Measurements from ENCODE around the gene GZMM.

GZMM gene

GRCh38 chr19:497491-497868 lies 46.4 kb upstream of the GZMM start:
- POLR2A ChIA-PET, result no interaction called here
- TF ChIP-seq CTCF (IDR thresholded peaks at IDR 0.05; ENCODE audit: control extremely low read depth, extremely low read depth, low read depth, missing control alignments), result no peak
- CTCF ChIA-PET, result interaction anchor here (1.2 kb wide), 2 partner anchors 9 to 13 kb away, joined by 3 to 6 read pairs; no protein-coding TSS in a partner anchor
- DNase-seq (ENCODE audit: extremely low spot score), result no peak

- ChIA-PET CTCF (interaction anchor here (1.2 kb wide), 2 partner anchors 9 to 12 kb away, joined by 3 to 6 read pairs; no protein-coding TSS in a partner anchor), POLR2A (no interaction called here)
- no peak for TF ChIP-seq CTCF (IDR thresholded peaks at IDR 0.05; ENCODE audit: control extremely low read depth, extremely low read depth, low read depth, missing control alignments)
- no peak for DNase-seq (ENCODE audit: extremely low spot score)
Measured at GRCh38 chr19:497869-498510, 45.9 kb upstream of the GZMM start.

GRCh38 chr19:498511-498891 lies 45.4 kb upstream of the GZMM start:
- ChIA-PET CTCF (interaction anchor here (1.2 kb wide), 2 partner anchors 8 to 12 kb away, joined by 3 to 6 read pairs; no protein-coding TSS in a partner anchor), POLR2A (no interaction called here)
- TF ChIP-seq CTCF (IDR thresholded peaks at IDR 0.05; ENCODE audit: control extremely low read depth, extremely low read depth, low read depth, missing control alignments), result no peak
- no peak for DNase-seq (ENCODE audit: extremely low spot score)

DNA sequence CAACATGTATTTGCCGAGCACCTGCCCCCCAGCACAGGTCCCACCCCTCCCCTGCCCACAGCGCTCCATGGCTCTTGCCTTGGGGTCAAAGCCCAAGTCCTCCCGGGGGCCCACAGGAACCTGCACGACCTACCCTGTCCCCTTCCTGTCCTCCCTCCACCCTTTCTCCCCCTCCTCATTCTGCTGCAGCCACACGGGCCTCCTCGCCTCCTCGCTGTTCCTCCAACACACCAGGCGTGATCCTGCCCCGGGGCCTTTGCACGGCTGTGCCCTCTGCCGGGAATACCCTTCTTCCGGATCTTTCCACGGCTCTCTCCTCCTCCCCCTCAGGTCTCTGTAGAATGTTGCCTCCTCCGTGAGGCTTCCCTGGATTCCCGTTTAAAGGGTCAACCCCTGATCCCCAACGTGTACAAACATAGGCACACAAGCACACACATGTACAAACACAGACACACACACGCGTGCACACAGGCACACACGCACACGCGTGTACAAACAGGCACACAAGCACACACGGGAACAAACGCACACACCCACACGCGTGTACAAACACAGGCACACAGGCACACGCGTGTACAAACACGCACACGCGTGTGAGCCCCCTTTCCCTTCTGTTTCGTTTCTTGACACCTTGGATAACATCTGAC lies 44.8 kb upstream of the GZMM start:
- no peak for DNase-seq (ENCODE audit: extremely low spot score)
- CTCF ChIA-PET, result interaction anchor here (2.3 kb wide), 1 partner anchor 11 kb away, joined by 10 read pairs; no protein-coding TSS in a partner anchor
- POLR2A ChIA-PET, result no interaction called here
- no peak for TF ChIP-seq CTCF (IDR thresholded peaks at IDR 0.05; ENCODE audit: control extremely low read depth, extremely low read depth, low read depth, missing control alignments)

GRCh38 chr19:501646-502045 lies 42.2 kb upstream of the GZMM start:
- ChIA-PET POLR2A (no interaction called here), CTCF (no interaction called here)
- no peak for TF ChIP-seq CTCF (IDR thresholded peaks at IDR 0.05; ENCODE audit: control extremely low read depth, extremely low read depth, low read depth, missing control alignments)
- DNase-seq (ENCODE audit: extremely low spot score), result no peak

- no peak for DNase-seq (ENCODE audit: extremely low spot score)
- CTCF ChIA-PET, result interaction anchor here (1.1 to 2.9 kb wide), 2 partner anchors 9 to 258 kb away, joined by 6 to 18 read pairs; partner anchors contain the start of gene MADCAM1
- POLR2A ChIA-PET, result no interaction called here
- TF ChIP-seq CTCF (IDR thresholded peaks at IDR 0.05; ENCODE audit: control extremely low read depth, extremely low read depth, low read depth, missing control alignments), result no peak
Measured at GRCh38 chr19:504616-505015, 39.2 kb upstream of the GZMM start.
